GM20000 (cell line): Measurements from ENCODE around the gene POU2F3.

ENCODE experiments used
- DNase-seq: peaks from one replicate; pipeline ENCODE4 v3.0.0; 2012; ENCODE audit warnings: low spot score
- TF ChIP-seq, protein P1 (sequence below): IDR thresholded peaks from 2 replicates; pipeline ENCODE4 v1.5.1; 2012; ENCODE audit warnings: mild to moderate bottlenecking, control low read depth; ENCODE audit errors: extremely low read depth, missing control alignments

The POU2F3 gene

DNA sequence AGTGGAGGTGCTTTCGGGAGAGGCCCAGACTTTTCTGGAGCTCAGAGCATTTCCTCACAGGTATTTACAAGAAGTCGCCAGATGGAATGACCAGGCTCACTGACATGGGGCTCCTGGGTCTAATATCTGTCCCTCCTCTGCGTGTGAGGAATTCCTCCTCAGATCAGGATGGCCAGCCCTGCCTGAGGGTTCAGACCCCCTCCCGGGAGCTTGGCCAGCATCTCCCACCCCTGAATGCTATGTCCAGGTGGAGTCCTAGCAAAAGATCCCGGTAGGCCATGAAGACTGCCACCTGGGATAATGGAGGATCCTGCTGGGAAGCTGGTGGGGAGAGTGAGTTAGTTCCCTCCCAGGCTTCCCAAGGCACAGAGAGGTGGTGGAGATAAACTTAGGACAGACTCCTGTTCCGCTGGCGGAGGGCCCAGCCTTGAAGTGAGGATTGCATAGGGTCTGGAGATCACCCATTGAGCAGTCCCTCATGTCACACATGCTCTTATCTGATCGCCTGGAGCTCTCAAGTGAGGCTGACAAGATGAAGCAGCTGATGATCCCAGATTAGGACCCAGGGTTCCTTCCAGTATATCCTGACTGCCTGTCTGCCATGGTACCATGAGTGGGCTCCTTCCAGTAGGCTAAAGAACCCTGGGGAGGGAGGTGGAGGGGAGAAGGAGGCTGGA, 23.4 kb upstream of the POU2F3 start:
- DNase-seq, result no peak
- TF ChIP-seq, protein P1, sequence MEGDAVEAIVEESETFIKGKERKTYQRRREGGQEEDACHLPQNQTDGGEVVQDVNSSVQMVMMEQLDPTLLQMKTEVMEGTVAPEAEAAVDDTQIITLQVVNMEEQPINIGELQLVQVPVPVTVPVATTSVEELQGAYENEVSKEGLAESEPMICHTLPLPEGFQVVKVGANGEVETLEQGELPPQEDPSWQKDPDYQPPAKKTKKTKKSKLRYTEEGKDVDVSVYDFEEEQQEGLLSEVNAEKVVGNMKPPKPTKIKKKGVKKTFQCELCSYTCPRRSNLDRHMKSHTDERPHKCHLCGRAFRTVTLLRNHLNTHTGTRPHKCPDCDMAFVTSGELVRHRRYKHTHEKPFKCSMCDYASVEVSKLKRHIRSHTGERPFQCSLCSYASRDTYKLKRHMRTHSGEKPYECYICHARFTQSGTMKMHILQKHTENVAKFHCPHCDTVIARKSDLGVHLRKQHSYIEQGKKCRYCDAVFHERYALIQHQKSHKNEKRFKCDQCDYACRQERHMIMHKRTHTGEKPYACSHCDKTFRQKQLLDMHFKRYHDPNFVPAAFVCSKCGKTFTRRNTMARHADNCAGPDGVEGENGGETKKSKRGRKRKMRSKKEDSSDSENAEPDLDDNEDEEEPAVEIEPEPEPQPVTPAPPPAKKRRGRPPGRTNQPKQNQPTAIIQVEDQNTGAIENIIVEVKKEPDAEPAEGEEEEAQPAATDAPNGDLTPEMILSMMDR, result no peak

DNA sequence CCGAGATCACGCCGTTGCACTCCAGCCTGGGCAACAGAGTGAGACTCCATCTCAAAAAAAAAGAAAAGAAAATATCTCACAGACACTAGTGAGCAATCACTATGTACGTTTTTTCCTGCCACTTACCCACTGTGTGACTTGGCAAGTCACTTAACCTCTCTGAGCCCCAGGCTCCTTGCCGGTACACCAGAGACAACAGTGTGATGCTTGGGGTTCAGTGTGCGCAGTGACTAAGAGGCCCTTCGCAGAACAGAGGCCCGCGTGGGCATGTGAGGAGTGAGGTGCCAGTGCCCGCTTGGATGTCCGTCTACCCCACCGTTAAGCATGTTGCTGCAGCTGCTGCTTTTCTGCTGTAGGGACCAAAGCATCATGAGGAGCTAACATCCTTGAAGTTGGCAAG, 22.4 kb upstream of the POU2F3 start:
- TF ChIP-seq, protein P1, result no peak
- DNase-seq, result no peak

DNA sequence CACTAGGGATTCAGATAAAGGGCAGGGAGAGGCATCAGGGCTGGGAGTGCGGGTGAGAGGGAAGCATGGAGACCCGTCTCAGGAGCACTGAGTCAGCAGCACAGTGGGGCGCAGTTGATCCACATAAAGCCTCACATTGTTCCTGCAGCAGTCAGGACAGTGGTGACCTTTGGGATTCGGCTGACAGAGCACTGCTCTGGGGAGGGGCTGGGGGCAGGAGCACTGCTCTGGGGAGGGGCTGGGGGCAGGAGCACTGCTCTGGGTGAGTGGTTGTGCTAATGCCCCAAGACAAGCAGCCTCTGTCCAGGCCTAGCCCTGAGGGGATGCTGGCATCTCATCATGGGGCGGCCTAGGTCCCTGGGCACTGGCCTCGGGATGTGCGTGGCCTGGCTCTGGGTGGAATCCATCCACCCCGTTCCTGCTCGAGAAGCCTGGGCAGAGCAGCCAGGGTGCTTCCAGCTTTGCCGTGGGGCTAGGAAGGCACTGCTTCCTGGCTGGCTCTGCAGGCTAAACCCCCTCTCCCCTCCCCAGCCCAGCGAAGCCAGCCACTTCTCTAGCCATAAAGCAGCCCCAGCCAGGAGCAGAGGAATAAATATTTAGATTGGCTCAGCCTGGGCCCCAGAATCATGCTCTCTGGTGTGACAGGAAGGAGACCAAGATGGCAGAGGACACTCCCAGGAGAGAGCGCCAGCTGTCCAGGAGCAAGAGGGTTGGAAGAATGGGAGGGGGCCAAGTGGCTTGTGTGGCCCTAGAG, 21.8 kb upstream of the POU2F3 start:
- TF ChIP-seq, protein P1, result no peak
- no peak for DNase-seq

DNA sequence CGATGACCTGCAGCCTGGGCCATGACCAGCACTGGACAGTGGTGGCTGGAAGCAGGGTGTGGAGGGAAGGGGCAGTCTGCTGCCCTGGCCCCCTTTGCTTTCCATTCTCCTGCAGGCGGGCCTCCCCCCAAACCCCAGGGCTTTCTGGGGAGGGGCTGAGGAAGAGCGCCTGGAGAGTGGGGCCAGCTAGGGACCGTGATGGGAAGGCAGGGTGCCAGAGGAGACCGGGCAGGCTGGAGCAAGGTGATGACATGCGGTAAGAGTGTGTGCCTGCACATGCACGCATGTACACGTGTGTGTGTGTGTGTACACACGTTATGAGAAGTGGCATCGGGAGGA, 21.3 kb upstream of the POU2F3 start:
- no peak for DNase-seq
- TF ChIP-seq, protein P1, result no peak

DNA sequence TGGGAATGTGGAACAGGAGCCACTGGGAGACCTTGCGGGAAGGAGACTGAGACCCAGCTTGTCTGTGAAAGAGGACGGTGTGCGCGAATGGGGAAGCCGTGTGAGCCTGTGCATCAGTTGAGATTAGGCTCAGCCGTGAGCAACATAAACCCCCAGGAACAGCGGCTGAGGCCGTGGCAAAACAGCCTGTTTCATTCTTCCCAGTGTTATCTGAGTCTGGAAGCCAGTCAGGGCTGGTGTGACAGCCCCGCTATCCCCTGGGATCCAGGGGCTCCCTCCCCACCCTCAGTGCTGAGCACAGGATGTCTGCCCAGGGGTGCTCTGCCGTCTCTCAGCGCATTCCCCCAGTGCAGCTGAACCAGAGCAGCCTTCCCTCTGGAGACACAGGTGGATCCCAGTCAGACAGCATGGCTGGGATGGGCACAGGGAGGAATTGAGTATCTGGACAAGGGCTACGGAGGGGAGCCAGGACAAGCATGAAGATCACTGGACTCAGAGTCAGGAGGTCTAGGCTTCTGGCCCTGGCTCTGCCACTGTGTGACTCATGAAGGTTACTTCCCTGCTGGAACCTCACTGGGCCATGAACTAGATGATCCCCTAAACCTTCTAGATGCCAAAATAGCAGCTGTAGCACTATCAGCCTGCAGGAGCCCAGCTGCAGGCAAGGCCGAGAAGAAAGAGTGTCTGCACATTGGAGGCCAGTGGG, 20.6 kb upstream of the POU2F3 start:
- TF ChIP-seq, protein P1, result no peak
- DNase-seq, result no peak

DNA sequence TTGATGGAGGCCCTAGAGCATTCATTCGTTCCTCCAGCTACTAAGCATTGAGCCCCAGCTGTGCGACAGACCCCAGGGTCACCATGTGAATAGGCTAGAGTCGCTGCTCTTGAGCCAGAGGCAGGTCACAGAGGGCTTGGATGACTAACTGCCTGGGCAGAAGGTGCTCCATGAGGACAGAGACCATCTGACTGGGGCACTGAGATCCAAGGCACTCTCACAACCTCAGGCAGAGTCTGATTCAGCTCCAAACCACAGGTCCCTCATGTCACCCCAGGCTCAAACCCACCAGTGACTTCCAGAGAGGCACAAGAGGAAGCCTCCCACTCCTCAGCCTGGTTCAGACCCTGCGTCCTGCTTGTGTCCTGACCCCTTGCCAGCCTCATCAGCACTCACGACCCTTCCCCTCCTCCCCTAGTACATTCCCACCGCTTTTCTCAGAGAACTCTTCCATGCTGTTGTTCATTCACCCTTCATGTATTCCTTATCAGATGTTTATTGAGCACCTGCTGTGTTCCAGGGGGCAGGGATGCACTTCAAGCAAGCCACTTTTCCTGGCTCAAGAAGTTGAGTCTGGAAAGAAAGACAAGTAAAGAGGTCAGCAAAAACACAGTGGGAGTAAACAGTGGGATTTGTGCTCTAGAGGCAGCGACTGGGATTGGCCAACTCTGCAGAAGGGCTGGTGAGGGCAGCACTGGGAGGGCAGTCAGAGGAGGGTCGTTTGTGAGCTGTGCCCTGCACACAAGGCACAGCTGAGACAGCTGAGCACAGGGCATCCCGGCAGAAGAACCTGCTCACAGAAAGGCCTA, 19.8 kb upstream of the POU2F3 start:
- DNase-seq, result no peak
- TF ChIP-seq, protein P1, result no peak
